Stimulated activated naive CD8-positive, alpha-beta T cell treated with anti-CD3 and anti-CD28 coated beads, Interleukin-15, Interleukin-2, amounts not matched to agents 100 U/mL and 50 U/mL, for 24 hours (primary cell): ENCODE data around the gene RPS6KA5.
"Not testable (repeated sequence)": the region's sequence is repeated elsewhere in the genome, so short reads cannot be mapped to it uniquely, and the experiment has no call there.

Source experiments
- ATAC-seq: fragments of 150-1000 bp; cut with Tn5 transposase; one replicate; pipeline ENCODE4 v1.10.0; 2021
- DNase-seq: peaks from one replicate; pipeline ENCODE4 v3.0.0; 2021

RPS6KA5 gene

GRCh38 chr14:91067186-91067585 is 6.7 kb upstream of the RPS6KA5 start:
- DNase-seq: peak; percentile 20
- peak; percentile 59 for ATAC-seq

DNA sequence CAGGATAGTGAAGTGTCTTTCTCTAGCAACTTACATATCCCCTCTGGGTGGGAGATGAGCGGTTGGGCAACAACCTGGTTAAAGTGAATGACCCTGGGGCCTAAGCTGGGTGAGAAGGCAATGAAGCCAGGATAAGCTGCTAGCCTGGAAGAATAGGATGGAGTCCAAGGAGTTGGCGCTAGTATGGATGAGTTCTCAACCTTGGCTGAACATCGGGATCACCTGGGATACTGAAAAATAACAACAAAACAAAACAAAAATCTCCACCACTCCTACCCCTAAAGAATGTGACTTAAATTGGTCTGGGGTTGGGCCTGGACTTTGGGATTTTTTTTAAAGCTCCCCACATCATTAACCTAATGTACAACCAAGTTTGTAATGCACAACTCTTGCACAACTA is 4.8 kb upstream of the RPS6KA5 start:
- ATAC-seq (no peak), DNase-seq (no peak)

DNA sequence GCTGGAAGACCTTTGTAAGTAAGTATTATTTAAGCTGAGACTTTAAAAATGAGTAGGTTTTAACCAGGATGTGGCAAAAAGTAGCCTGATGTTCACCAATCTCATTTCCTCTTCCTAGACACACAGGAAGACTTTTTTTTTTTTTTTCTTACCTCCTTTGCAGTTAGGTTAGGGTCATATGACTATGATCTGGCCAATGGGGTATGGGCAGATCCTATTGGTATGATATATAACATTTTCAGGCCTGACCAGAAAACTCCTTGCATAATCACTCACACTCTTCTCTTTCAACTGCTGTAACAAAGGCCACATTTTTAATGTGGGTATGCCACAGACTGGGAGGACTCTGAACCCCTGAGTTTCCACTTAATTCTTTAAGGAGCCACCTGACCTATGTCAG is 2.7 kb upstream of the RPS6KA5 start:
- ATAC-seq: peak; percentile 10

DNA sequence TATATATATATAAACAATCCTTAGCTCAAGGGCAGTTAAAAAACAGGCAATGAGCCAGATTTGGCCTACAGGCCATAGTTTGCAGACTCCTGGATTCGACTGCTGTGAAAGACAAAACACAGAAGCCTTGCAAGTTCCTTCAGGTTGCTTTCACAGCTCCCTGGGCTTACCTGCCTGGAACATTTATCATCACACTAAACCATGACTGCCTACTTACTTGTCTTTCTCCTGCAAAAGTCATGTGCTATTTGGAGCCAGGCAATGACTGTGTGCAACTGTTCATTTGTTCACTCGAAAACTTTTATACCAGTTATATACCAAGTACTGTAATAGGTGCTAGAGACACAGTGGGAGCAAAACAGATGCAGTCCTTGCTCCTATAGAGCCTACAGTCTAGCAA is 2.2 kb upstream of the RPS6KA5 start:
- DNase-seq: no peak
- ATAC-seq: no peak

More for the DNA sequence above, 2.7 kb upstream of the RPS6KA5 start:
- no peak for DNase-seq

GRCh38 chr14:91061056-91061887 is 831 bp upstream of the RPS6KA5 start:
- no peak for DNase-seq
- ATAC-seq: no peak

DNA sequence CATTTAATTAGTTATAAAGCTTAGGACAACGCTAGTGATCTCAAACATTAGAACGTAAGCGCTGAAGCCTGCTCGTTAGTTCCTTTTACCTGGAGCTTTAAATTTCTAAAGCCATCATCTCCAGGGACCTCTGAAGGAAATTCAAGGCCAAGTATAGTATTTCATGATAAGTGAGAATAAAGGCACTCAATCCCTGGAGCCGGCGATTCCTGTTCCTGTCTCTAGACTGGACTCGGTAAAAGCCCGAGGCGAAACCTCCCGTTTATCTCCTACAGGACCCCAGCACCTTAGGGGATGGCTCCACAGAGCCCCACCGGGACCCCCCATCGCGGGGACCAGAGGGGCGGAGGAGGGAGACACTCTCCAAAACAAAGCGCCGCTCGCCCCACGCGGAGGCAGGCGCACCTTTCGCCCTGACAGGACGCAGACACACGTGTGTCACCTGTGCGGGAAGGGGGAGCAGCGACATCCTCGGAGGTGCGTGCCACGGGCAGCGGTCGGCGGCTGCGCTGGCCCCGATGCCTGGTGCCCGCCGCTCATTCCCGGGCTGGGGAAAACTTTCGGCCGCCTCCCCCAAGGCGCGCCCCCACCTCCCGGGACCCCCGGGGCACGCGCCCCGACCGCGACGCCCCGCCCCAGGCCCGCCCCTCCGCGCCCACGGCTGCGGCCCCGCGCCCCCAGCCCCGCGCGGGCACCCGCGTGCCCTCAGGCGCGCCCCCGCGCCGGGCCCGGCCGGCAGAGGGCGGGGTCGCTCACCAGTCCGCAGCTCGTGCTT is 678 bp downstream of the RPS6KA5 start:
- DNase-seq (peak; percentile 61), ATAC-seq (peak; percentile 5)

DNA sequence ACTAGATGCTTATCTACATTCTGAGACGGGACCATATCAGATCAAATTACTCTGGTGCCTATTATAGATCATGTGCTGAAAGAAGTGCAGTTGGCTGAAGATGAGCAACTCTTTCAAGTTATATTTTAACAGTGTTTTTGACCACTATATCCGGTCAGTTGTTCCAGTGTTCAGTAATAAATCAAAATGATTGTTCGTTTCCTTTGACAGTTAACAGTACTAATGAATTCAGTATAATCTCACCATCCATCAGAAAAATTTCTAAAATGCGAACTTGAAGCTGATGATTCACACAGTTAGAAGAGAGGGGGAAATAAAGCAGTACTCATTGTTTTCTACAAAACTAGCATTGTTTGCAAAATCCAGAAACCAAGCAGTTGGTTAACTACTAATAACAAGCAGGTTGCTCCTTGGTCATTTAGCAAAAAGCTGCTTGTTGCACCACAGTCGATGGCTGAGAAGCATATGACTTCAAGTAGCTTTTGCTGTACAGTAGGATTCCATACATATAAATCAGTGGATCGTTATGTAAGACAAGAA is 2.3 kb downstream of the RPS6KA5 start:
- no peak for ATAC-seq
- no peak for DNase-seq

DNA sequence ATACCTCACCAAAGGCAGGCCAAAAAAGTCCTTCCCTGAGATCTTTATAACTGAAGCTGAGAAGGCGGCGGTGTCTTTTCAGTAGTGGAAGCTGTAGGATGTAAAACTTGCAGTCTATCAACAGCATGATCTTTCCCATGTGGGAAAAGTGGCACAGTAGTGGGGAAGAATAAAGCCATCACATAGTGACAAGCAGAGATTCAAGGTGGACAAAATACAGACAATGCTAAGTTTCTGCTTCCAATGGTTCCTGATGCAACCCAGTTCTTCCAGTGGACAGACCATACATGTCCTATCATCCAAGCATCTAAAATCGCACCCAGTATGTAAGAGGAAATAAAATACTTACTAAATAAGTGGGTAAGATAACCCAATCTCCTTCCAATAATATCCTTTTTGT is 4.1 kb downstream of the RPS6KA5 start:
- ATAC-seq (no peak), DNase-seq (no peak)

- DNase-seq: no peak
- no peak for ATAC-seq
Measured at GRCh38 chr14:91055016-91055415, 5.4 kb downstream of the RPS6KA5 start.

GRCh38 chr14:91048676-91049075 is 11.8 kb downstream of the RPS6KA5 start:
- no peak for DNase-seq
- ATAC-seq: no peak

DNA sequence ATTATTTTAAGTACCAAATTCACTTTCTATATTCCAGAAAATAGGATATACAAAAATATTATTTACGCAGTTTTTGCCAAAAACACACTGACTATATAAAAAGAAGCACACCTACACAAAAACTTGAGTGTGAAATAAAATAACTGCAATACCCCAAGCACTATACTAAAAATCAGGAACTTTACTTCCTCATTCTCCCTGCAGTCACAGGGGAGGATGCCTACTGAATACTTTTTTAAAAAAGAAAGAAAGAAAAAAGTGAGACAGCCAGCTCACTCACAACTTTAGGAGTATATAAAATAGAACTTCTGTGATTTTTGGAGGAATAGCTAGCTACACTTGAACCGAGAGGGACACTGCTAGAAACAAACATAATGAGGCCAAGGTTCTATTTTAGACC is 12.2 kb downstream of the RPS6KA5 start:
- ATAC-seq (no peak), DNase-seq (no peak)

GRCh38 chr14:91047174-91047753 is 13.2 kb downstream of the RPS6KA5 start:
- ATAC-seq (peak; percentile 73), DNase-seq (no peak)

GRCh38 chr14:91046488-91047072 is 13.9 kb downstream of the RPS6KA5 start:
- no peak for ATAC-seq
- no peak for DNase-seq

GRCh38 chr14:91041450-91041849 is 19.0 kb downstream of the RPS6KA5 start:
- ATAC-seq: no peak
- DNase-seq: no peak

GRCh38 chr14:91040545-91040944 is 19.9 kb downstream of the RPS6KA5 start:
- ATAC-seq: no peak
- DNase-seq: no peak

DNA sequence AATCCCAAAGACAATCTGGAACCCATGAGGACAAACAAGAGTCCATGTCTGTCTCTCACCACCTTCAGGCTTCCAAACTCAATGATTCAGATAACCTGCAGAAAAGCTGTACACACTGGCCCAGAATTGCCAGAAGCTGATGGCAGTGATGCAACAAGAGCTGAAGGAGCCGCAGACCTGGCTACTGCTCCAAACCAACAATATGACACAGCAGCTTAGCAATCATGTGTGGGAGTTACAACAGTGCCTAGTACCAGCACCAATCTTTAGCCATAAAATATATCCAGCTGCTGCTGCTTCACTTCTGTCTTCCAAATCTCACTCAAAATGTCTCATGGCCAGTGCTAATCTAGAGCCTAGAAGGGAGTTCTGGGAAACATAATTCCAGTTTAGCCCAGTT is 22.0 kb downstream of the RPS6KA5 start:
- ATAC-seq: peak; percentile 40
- DNase-seq: no peak

- DNase-seq: no peak
- no peak for ATAC-seq
Measured at GRCh38 chr14:91036741-91037469, 23.5 kb downstream of the RPS6KA5 start.

DNA sequence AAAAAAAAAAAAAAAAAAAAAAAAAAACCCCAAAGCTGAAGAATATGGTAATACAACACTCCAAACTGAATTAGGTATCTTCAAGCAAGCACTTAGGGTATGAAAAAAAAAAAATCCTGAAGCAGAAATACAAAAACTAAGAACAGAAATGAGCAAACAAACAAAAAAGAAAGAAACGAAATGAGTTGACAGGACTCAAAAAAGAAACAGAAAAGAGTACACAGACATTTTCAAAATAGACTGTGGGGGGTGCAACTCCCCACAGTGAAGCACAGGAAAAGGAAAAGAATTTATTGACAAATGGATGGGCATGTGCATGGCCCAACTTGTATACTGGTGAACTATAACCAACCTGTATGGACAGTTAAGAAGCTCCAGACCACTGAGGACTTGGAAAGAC is 24.6 kb downstream of the RPS6KA5 start:
- DNase-seq: no peak

GRCh38 chr14:91034379-91034778 is 26.1 kb downstream of the RPS6KA5 start:
- not testable (repeated sequence) for DNase-seq, ATAC-seq

More for the DNA sequence above, 24.6 kb downstream of the RPS6KA5 start:
- ATAC-seq: peak; percentile 23

DNA sequence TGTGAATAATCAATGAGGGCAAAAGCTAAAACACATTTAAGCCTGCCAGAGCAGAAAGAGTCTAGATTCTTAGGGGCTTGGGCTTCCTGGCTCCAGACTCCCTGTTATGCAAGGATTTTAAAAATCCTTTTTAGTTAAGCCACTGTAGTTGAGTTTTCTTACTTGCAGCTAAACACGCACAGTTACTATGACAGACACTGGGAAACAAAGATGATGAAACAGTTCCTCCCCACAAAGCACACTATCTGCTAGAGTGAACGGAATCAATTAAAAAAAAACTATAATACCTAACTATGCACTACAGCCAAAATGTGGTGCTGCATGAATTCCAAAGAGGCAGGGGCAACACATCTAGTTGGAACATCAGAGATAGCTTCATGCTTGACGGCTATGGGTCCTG is 28.2 kb downstream of the RPS6KA5 start:
- no peak for DNase-seq
- no peak for ATAC-seq

DNA sequence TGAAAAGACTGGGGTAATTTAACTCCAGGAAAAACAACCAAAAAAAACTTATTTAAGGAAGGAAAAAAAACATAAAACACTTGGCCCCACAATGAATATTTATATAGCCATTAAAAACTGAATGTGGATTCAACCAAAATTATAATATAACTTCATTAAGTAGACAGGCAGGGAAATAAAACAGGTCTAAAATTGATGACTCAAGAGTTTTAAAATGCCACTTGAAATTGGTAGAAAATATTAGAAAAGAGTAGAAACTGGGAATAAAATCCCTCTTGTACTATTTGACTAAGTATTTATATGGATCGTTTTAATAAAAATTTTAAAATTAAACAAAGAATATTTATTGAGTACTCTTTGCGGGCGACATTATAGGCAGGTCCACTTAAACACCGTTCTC is 28.8 kb downstream of the RPS6KA5 start:
- DNase-seq (no peak), ATAC-seq (no peak)
